K562 (cell line): ENCODE measurements around the gene GABRB1.

Experiments
- CAMTA2 ChIP-seq: fragments of 250-450 bp; sonication (Bioruptor Pico); conservative IDR thresholded peaks from 2 replicates; pipeline ENCODE4 v1.5.1; 2022
- CREB1 ChIP-seq, 2 experiments: sonication (generic) in 1 of 2; formaldehyde crosslinking in 1 of 2; IDR thresholded peaks; 2 replicates each; pipeline versions ENCODE4 v1.6.1 to v1.8.0; 2012 to 2022; ENCODE audit warnings: inconsistent platforms in 1 of 2, mild to moderate bottlenecking in 1 of 2, missing genetic modification reagents in 1 of 2, moderate library complexity in 1 of 2
- POLR2A ChIP-seq: fragments of 450-650 bp; conservative IDR thresholded peaks from 2 replicates; pipeline ENCODE4 v1.6.1; 2016
- SAFB ChIP-seq: fragments of 200-400 bp; formaldehyde crosslinking; IDR thresholded peaks from 2 replicates; pipeline ENCODE4 v1.6.1; 2017; ENCODE audit warnings: low read depth, low read length, borderline replicate concordance
- ZNF224 ChIP-seq: sonication (generic); formaldehyde crosslinking; IDR thresholded peaks from 2 replicates; pipeline ENCODE4 v1.8.0; 2022; ENCODE audit warnings: mild to moderate bottlenecking, missing genetic modification reagents
- ZNF3 ChIP-seq: fragments of 250-450 bp; sonication (Bioruptor Pico); IDR thresholded peaks from 2 replicates; pipeline ENCODE4 v1.5.0; 2021; ENCODE audit warnings: mild to moderate bottlenecking, moderate library complexity
- ZSCAN29 ChIP-seq: fragments of 450-650 bp; IDR thresholded peaks from 2 replicates; pipeline ENCODE4 v1.6.1; 2017
- TF ChIP-seq, protein P1 (sequence below), 3 experiments: IDR thresholded peaks in 2 of 3; conservative IDR thresholded peaks in 1 of 3; 2 replicates each; pipeline ENCODE4 v1.5.1; 2011 to 2012; ENCODE audit warnings: low read length in 3 of 3, mild to moderate bottlenecking in 3 of 3, control low read depth in 2 of 3, improper control_type of control experiment in 1 of 3, inconsistent platforms in 1 of 3, low read depth in 1 of 3, mixed read lengths in 1 of 3, moderate library complexity in 1 of 3; ENCODE audit not compliant: insufficient read depth in 2 of 3
- TF ChIP-seq, protein P2 (sequence below): conservative IDR thresholded peaks from 2 replicates; pipeline ENCODE4 v1.6.1; 2011; ENCODE audit warnings: low read depth, mild to moderate bottlenecking, low read length; ENCODE audit not compliant: control insufficient read depth

DNA sequence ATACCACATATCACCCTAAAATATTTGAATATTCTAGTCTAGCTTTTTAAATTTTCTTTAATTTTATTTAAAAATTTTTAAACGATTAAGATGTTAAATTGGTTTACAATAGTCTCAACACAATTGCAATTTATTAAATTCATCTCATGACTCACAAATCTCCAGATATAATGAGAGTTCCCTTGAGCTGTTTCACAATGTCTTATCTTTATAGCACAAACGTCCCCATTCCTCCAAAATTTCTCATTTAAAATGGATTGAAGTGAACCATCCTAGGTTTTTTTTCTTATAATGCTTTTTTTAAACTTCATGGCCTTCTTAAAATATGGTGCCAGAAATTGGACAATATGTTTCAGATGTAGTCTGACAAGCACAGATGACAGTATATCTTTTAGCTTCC is 204.4 kb downstream of the GABRB1 start:
- TF ChIP-seq ZNF224 (CRISPR knock-in tag) (no peak), ZSCAN29 (no peak), CAMTA2 (CRISPR knock-in tag) (no peak), ZNF3 (no peak), POLR2A (no peak), SAFB (no peak), CREB1 (IDR thresholded peaks at IDR 0.05) (no peak), CREB1 (CRISPR knock-in tag; IDR thresholded peaks at IDR 0.05) (no peak)
- TF ChIP-seq, protein P1, sequence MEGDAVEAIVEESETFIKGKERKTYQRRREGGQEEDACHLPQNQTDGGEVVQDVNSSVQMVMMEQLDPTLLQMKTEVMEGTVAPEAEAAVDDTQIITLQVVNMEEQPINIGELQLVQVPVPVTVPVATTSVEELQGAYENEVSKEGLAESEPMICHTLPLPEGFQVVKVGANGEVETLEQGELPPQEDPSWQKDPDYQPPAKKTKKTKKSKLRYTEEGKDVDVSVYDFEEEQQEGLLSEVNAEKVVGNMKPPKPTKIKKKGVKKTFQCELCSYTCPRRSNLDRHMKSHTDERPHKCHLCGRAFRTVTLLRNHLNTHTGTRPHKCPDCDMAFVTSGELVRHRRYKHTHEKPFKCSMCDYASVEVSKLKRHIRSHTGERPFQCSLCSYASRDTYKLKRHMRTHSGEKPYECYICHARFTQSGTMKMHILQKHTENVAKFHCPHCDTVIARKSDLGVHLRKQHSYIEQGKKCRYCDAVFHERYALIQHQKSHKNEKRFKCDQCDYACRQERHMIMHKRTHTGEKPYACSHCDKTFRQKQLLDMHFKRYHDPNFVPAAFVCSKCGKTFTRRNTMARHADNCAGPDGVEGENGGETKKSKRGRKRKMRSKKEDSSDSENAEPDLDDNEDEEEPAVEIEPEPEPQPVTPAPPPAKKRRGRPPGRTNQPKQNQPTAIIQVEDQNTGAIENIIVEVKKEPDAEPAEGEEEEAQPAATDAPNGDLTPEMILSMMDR (IDR thresholded peaks at IDR 0.05 in 2 of 3, conservative IDR thresholded peaks at IDR 0.05 in 1 of 3; ENCODE audit: insufficient read depth in 2 of 3, low read depth in 1 of 3, low read length in 3 of 3) = no peak
- TF ChIP-seq, protein P2, sequence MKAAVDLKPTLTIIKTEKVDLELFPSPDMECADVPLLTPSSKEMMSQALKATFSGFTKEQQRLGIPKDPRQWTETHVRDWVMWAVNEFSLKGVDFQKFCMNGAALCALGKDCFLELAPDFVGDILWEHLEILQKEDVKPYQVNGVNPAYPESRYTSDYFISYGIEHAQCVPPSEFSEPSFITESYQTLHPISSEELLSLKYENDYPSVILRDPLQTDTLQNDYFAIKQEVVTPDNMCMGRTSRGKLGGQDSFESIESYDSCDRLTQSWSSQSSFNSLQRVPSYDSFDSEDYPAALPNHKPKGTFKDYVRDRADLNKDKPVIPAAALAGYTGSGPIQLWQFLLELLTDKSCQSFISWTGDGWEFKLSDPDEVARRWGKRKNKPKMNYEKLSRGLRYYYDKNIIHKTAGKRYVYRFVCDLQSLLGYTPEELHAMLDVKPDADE = no peak
